Naive B cell (primary cell): Measurements from ENCODE around the gene ZNF148. TPM values are rescaled to one million over a fixed set of nuclear protein-coding genes. Genes with fewer than 3 reads are reported as not detected.

Source experiments
- ATAC-seq, 2 donors: fragments of 150-1000 bp; cut with Tn5 transposase; 2 replicates each; pipeline ENCODE4 v1.10.0; 2021; ENCODE audit warnings: low read depth in 2 of 2, mild to moderate bottlenecking in 2 of 2, moderate library complexity in 2 of 2
- DNase-seq: peaks from one replicate; pipeline ENCODE4 v3.0.0; 2022
- H3K27ac Mint-ChIP-seq, 6 donors: one replicate each; pipeline ENCODE4 v1.8.0; 2020 to 2022; ENCODE audit warnings: mild to moderate bottlenecking in 6 of 6, mixed read lengths in 6 of 6, moderate library complexity in 5 of 6, inconsistent platforms in 2 of 6
- H3K27me3 Mint-ChIP-seq, 3 donors: one replicate each; pipeline ENCODE4 v1.8.0; 2021 to 2022; ENCODE audit warnings: mixed read lengths in 3 of 3, mild to moderate bottlenecking in 1 of 3
- H3K36me3 Mint-ChIP-seq, 2 donors: one replicate each; pipeline ENCODE4 v1.8.0; 2020 to 2022; ENCODE audit warnings: mixed read lengths in 2 of 2, inconsistent platforms in 1 of 2, mild to moderate bottlenecking in 1 of 2
- H3K4me1 Mint-ChIP-seq, 3 donors: one replicate each; pipeline ENCODE4 v1.8.0; 2020 to 2022; ENCODE audit warnings: mixed read lengths in 3 of 3, inconsistent platforms in 1 of 3, mild to moderate bottlenecking in 1 of 3, moderate library complexity in 1 of 3
- H3K4me3 Mint-ChIP-seq, 8 donors: one replicate each; pipeline ENCODE4 v1.8.0; 2020 to 2022; ENCODE audit warnings: mild to moderate bottlenecking in 8 of 8, mixed read lengths in 8 of 8, moderate library complexity in 8 of 8, inconsistent platforms in 2 of 8
- H3K9me3 Mint-ChIP-seq, 7 donors: one replicate each; pipeline ENCODE4 v1.8.0; 2020 to 2022; ENCODE audit warnings: mixed read lengths in 7 of 7, mild to moderate bottlenecking in 5 of 7, inconsistent platforms in 2 of 7, moderate library complexity in 1 of 7
- polyA plus RNA-seq, 6 donors: library from polyadenylated mRNA; unstranded; fragments of 300-500 nt; fragmentation: Illumina TruSeq; gene quantifications; one replicate each; pipeline ENCODE4 v1.2.3, GENCODE V29; 2021; ENCODE audit warnings: low read depth in 6 of 6

ZNF148 gene
- polyA plus RNA-seq, 6 donors from 2014 or later: 81.2 to 102 (median 96.2) TPM

GRCh38 chr3:125318871-125319270, 56.3 kb downstream of the ZNF148 start:
- Mint-ChIP-seq H3K4me3 (no peak overlapping the region), H3K27ac (peak overlapping the region in 3 of 6 donors; percentile 27 to 67 (median 48)), H3K36me3 (peaks cover 0 to 5% of the 10 kb centered on the region in 2 donors), H3K9me3 (no peaks in the 10 kb centered on the region), H3K27me3 (no peaks in the 10 kb centered on the region), H3K4me1 (peaks cover 16 to 32% (median 17%) of the 10 kb centered on the region in 3 donors)
- ATAC-seq (no peak), DNase-seq (no peak)

GRCh38 chr3:125318167-125318865, 56.8 kb downstream of the ZNF148 start:
- Mint-ChIP-seq H3K27me3 (no peaks in the 10 kb centered on the region), H3K36me3 (peaks cover 3 to 6% of the 10 kb centered on the region in 2 donors), H3K4me1 (peaks cover 17 to 32% (median 18%) of the 10 kb centered on the region in 3 donors), H3K27ac (peak overlapping the region in 5 of 6 donors; percentile 21 to 74 (median 48)), H3K9me3 (no peaks in the 10 kb centered on the region), H3K4me3 (no peak overlapping the region)
- DNase-seq (no peak), ATAC-seq (no peak)

GRCh38 chr3:125317761-125318160, 57.4 kb downstream of the ZNF148 start:
- no peaks in the 10 kb centered on the region for H3K9me3 Mint-ChIP-seq
- ATAC-seq (no peak), DNase-seq (no peak)
- no peak overlapping the region for H3K4me3 Mint-ChIP-seq
- H3K36me3 Mint-ChIP-seq: peaks cover 8 to 10% of the 10 kb centered on the region in 2 donors
- H3K4me1 Mint-ChIP-seq: peaks cover 19 to 32% (median 20%) of the 10 kb centered on the region in 3 donors
- no peaks in the 10 kb centered on the region for H3K27me3 Mint-ChIP-seq
- peak overlapping the region in 5 of 6 donors; percentile 21 to 67 (median 48) for H3K27ac Mint-ChIP-seq

- no peaks in the 10 kb centered on the region for H3K27me3 Mint-ChIP-seq
- ATAC-seq: no peak
- peak overlapping the region in 2 of 6 donors; percentile 73 to 94 for H3K27ac Mint-ChIP-seq
- peaks cover 17% of the 10 kb centered on the region in 2 donors for H3K36me3 Mint-ChIP-seq
- no peak overlapping the region for H3K4me3 Mint-ChIP-seq
- peaks cover 20 to 32% (median 23%) of the 10 kb centered on the region in 3 donors for H3K4me1 Mint-ChIP-seq
- DNase-seq: no peak
- no peaks in the 10 kb centered on the region for H3K9me3 Mint-ChIP-seq
These were observed 58.2 kb downstream of the ZNF148 start for GRCh38 chr3:125316949-125317348.

GRCh38 chr3:125316246-125316645, 58.9 kb downstream of the ZNF148 start:
- ATAC-seq (no peak), DNase-seq (no peak)
- Mint-ChIP-seq H3K4me3 (no peak overlapping the region), H3K4me1 (peaks cover 27 to 32% (median 27%) of the 10 kb centered on the region in 3 donors), H3K27ac (peak overlapping the region in 2 of 6 donors; percentile 73 to 94), H3K9me3 (no peaks in the 10 kb centered on the region), H3K27me3 (no peaks in the 10 kb centered on the region), H3K36me3 (peaks cover 21 to 22% of the 10 kb centered on the region in 2 donors)

GRCh38 chr3:125313060-125313635, 62.0 kb downstream of the ZNF148 start:
- ATAC-seq (no peak), DNase-seq (no peak)
- Mint-ChIP-seq H3K27ac (peak overlapping the region in 5 of 6 donors; percentile 53 to 63 (median 58)), H3K9me3 (peaks cover 0 to 2% (median 0%) of the 10 kb centered on the region in 7 donors), H3K4me1 (peaks cover 36 to 42% (median 40%) of the 10 kb centered on the region in 3 donors), H3K27me3 (no peaks in the 10 kb centered on the region), H3K4me3 (no peak overlapping the region), H3K36me3 (peaks cover 21 to 36% of the 10 kb centered on the region in 2 donors)

- Mint-ChIP-seq H3K4me1 (peaks cover 23 to 49% (median 31%) of the 10 kb centered on the region in 3 donors), H3K4me3 (peak overlapping the region in 7 of 8 donors; percentile 59 to 83 (median 79)), H3K36me3 (peaks cover 21 to 39% of the 10 kb centered on the region in 2 donors), H3K27ac (peak overlapping the region in 5 of 6 donors; percentile 46 to 69 (median 60)), H3K9me3 (peaks cover 0 to 6% (median 0%) of the 10 kb centered on the region in 7 donors), H3K27me3 (no peaks in the 10 kb centered on the region)
- DNase-seq: peak; percentile 5
- ATAC-seq: peak; percentile 20 to 56
These were observed 64.5 kb downstream of the ZNF148 start for GRCh38 chr3:125310623-125311081.

GRCh38 chr3:125309476-125309875, 65.6 kb downstream of the ZNF148 start:
- H3K4me3 Mint-ChIP-seq: peak overlapping the region in 4 of 8 donors; percentile 18 to 28 (median 24)
- no peaks in the 10 kb centered on the region for H3K27me3 Mint-ChIP-seq
- ATAC-seq: no peak
- H3K27ac Mint-ChIP-seq: peak overlapping the region in 2 of 6 donors; percentile 12 to 79
- peaks cover 21 to 41% of the 10 kb centered on the region in 2 donors for H3K36me3 Mint-ChIP-seq
- peaks cover 0 to 6% (median 0%) of the 10 kb centered on the region in 7 donors for H3K9me3 Mint-ChIP-seq
- H3K4me1 Mint-ChIP-seq: peaks cover 25 to 53% (median 33%) of the 10 kb centered on the region in 3 donors
- DNase-seq: no peak

- Mint-ChIP-seq H3K27me3 (no peaks in the 10 kb centered on the region), H3K27ac (peak overlapping the region in 2 of 6 donors; percentile 58 to 82), H3K4me3 (no peak overlapping the region), H3K36me3 (peaks cover 9 to 32% of the 10 kb centered on the region in 2 donors), H3K9me3 (peaks cover 0 to 6% (median 0%) of the 10 kb centered on the region in 7 donors), H3K4me1 (peaks cover 28 to 55% (median 32%) of the 10 kb centered on the region in 3 donors)
- DNase-seq: no peak
- ATAC-seq: no peak
These were observed 68.5 kb downstream of the ZNF148 start for GRCh38 chr3:125306620-125307019.

- DNase-seq: no peak
- H3K27ac Mint-ChIP-seq: no peak overlapping the region
- H3K4me3 Mint-ChIP-seq: peak overlapping the region in 1 of 8 donors; percentile 37
- no peaks in the 10 kb centered on the region for H3K27me3 Mint-ChIP-seq
- H3K36me3 Mint-ChIP-seq: peaks cover 8 to 14% of the 10 kb centered on the region in 2 donors
- peaks cover 0 to 6% (median 0%) of the 10 kb centered on the region in 7 donors for H3K9me3 Mint-ChIP-seq
- ATAC-seq: no peak
- peaks cover 18 to 39% (median 19%) of the 10 kb centered on the region in 3 donors for H3K4me1 Mint-ChIP-seq
These were observed 72.2 kb downstream of the ZNF148 start for GRCh38 chr3:125302932-125303331.

GRCh38 chr3:125300416-125300815, 74.7 kb downstream of the ZNF148 start:
- Mint-ChIP-seq H3K27me3 (no peaks in the 10 kb centered on the region), H3K27ac (no peak overlapping the region), H3K4me1 (peaks cover 20 to 23% (median 23%) of the 10 kb centered on the region in 3 donors), H3K36me3 (peaks cover 8% of the 10 kb centered on the region in 2 donors), H3K4me3 (no peak overlapping the region), H3K9me3 (no peaks in the 10 kb centered on the region)
- DNase-seq (no peak), ATAC-seq (no peak)

- Mint-ChIP-seq H3K27me3 (no peaks in the 10 kb centered on the region), H3K4me1 (peaks cover 27 to 55% (median 46%) of the 10 kb centered on the region in 3 donors)
These were observed 80.7 kb downstream of the ZNF148 start for GRCh38 chr3:125294411-125294810.

GRCh38 chr3:125292015-125292414, 83.1 kb downstream of the ZNF148 start:
- Mint-ChIP-seq H3K9me3 (no peaks in the 10 kb centered on the region), H3K27me3 (no peaks in the 10 kb centered on the region), H3K27ac (no peak overlapping the region), H3K4me1 (peaks cover 23 to 60% (median 45%) of the 10 kb centered on the region in 3 donors), H3K36me3 (peaks cover 7 to 21% of the 10 kb centered on the region in 2 donors), H3K4me3 (no peak overlapping the region)
- ATAC-seq (no peak), DNase-seq (no peak)

More at GRCh38 chr3:125294411-125294810, 80.7 kb downstream of the ZNF148 start:
- peaks cover 5 to 7% of the 10 kb centered on the region in 2 donors for H3K36me3 Mint-ChIP-seq
- H3K9me3 Mint-ChIP-seq: no peaks in the 10 kb centered on the region
- ATAC-seq (no peak), DNase-seq (no peak)
- H3K27ac Mint-ChIP-seq: no peak overlapping the region
- no peak overlapping the region for H3K4me3 Mint-ChIP-seq
